Epithelial cell of proximal tubule (primary cell): Measurements from ENCODE around the gene PEX1. TPM values are rescaled to one million over a fixed set of nuclear protein-coding genes. Genes with fewer than 3 reads are reported as not detected.

Experiments used
- DNase-seq: peaks from one replicate; pipeline ENCODE4 v3.0.0-alpha.2; 2011; ENCODE audit warnings: low read depth
- H3K4me3 ChIP-seq: 2 replicates; pipeline ENCODE4 v1.5.1; 2011; ENCODE audit warnings: low read depth, mild to moderate bottlenecking, low read length
- total RNA-seq: library from RNA; depleted of rRNA; stranded (reverse); fragments of >200 nt; gene quantifications from 2 replicates; pipeline ENCODE4 v1.2.3, GENCODE V29; 2015
- TF ChIP-seq, protein P1 (sequence below): conservative IDR thresholded peaks from 2 replicates; pipeline ENCODE4 v1.5.1; 2012; ENCODE audit warnings: low read depth, mild to moderate bottlenecking, low read length

PEX1 gene
- total RNA-seq, result 11.2 and 11.5 TPM in 2 replicates

DNA sequence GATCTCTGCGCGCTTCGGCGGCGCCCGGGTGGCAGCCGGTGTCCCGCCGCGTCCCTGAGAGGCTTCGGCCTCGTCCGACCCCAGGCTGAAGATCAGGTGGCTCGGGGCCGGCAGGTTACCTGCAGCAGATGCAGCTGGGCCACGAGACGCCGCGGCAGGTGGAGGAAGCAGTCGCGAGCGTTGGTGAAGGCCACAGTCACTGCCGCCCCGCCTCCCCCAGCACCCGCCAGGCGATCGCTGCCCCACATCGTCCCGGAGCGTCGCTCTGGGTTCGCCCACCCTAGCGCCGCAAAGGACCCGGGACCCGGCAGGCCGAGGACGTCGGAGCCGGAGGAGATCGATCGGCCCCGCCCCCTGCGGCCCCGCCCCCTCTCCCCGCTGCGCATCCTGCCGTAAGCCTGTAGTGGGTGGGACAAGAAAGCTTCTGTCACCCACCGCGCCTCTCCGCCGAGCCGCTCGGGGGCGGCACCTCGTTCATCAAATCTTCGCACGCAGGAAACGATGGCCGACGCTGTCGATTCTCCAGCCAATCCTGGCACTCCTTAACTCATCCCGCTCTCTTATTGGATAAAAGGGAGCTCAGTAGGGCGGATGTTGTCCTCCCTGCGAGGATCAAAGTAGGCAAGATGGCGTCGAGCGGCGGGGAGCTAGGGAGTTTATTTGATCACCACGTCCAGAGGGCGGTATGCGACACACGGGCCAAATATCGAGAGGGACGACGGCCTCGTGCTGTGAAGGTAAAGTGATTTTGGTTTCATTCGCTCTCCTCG is at the start of gene PEX1, which contains the start of gene RBM48:
Gene PEX1, minus strand, starts transcription at position 333 of the 770 bp plus-strand sequence. Its CDS starts 85 bp downstream, at position 248.
Gene RBM48, plus strand, starts transcription at position 608 of the 770 bp plus-strand sequence. Its CDS starts 19 bp downstream, at position 627.
- H3K4me3 ChIP-seq, result peak within 1 kb of the TSS; percentile 90

DNA sequence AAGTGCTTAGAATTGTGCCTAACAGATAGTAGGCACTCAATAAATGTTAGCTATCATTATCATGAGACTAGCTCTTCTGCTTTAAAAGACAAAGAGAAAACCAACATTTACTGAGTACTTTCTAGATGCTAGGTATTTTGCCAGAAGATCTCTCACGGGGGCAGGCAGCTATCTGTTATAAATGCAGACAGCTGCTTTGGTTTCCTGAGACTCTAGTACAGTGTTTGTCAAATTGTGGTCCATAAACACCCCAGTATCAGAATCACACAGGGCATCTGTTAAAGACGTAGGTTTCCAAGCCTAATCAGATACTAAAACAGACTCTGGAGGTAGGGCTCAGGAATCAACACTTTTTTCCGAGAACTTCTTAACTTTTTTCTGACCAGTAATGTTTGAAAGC is 48.0 kb upstream of the PEX1 start:
- no peak for DNase-seq
- TF ChIP-seq, protein P1, sequence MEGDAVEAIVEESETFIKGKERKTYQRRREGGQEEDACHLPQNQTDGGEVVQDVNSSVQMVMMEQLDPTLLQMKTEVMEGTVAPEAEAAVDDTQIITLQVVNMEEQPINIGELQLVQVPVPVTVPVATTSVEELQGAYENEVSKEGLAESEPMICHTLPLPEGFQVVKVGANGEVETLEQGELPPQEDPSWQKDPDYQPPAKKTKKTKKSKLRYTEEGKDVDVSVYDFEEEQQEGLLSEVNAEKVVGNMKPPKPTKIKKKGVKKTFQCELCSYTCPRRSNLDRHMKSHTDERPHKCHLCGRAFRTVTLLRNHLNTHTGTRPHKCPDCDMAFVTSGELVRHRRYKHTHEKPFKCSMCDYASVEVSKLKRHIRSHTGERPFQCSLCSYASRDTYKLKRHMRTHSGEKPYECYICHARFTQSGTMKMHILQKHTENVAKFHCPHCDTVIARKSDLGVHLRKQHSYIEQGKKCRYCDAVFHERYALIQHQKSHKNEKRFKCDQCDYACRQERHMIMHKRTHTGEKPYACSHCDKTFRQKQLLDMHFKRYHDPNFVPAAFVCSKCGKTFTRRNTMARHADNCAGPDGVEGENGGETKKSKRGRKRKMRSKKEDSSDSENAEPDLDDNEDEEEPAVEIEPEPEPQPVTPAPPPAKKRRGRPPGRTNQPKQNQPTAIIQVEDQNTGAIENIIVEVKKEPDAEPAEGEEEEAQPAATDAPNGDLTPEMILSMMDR, result no peak
- H3K4me3 ChIP-seq, result no peak overlapping the region

More for the DNA sequence above, at the start of gene PEX1, which contains the start of gene RBM48:
- peak; percentile 94 for DNase-seq
- TF ChIP-seq, protein P1, result peak; percentile 16

DNA sequence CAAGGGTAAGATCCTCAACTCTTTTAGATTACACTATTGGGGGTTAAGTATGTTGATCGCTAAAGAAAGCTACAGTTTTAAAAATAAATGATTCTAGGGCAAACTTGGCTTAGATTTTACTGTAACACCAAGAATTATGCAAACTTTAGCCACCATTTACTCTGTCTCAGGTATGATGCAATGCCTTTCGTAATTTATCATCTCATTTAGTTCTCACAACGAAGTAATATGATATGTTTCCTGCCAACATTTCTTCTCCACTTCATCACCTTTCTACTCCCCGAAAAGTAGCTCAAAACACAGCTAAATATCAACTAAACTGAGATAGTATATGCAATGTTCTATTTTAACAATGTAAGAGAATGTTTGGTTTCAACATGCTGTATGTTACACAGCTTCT is 40.8 kb upstream of the PEX1 start:
- TF ChIP-seq, protein P1, result no peak
- DNase-seq, result no peak
- no peak overlapping the region for H3K4me3 ChIP-seq

DNA sequence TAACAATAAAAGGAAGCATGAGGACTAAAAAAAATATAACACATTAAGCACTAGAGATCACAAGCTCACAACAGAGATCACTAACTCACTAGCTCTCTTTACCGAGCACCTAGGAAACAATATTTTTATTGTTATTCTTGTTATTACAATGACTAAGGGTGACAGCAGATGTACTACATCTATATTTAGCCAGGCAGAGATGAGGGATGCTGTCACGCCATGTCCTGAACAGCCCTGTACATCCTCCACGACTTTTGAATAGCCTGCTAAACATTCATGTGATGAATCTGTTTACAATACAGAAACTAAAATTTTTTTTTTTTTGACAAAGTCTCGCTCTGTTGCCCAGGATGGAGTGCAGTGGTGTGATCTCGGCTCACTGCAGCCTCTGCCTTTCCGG is 39.1 kb upstream of the PEX1 start:
- no peak for DNase-seq
- H3K4me3 ChIP-seq, result no peak overlapping the region
- TF ChIP-seq, protein P1, result no peak

DNA sequence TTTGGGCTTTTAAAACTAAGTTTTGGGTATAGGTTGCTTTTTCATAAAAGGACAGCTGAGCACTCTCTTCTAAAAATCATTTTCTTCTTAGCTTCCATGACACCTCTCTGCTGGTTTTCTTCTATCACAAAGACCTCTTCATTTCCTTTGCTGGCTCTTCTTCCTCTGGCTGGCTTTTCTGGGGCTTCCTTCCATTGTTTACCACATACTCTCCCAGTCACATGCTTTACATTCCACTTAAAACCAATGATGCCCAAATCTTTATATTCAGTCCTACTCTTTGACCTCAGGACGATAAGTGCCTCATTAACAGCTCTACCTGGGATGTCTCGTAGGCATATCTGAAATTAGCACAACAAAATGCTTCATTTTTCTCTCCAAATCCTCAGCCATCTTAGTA is 35.0 kb upstream of the PEX1 start:
- TF ChIP-seq, protein P1, result no peak
- H3K4me3 ChIP-seq, result no peak overlapping the region
- DNase-seq, result no peak

DNA sequence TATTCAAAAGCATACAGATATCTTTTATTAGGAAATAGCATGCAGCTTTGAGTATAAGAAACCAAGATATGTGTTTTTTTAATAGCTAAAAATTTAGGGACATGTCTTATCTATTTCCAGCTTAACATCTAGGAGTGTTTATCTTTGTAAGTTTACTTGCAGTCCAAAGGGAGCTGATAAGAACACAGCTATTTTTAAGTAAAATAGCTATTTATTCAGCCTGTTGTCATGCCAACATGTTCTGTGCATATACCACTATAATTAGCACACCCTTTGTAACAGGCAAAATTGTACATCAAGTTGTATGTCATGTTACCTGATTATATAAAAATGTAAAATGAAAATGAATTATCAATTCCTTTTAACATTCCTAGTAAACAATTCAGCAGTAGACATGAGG is 32.3 kb upstream of the PEX1 start:
- no peak overlapping the region for H3K4me3 ChIP-seq
- no peak for DNase-seq
- TF ChIP-seq, protein P1, result no peak
